HEK293 (cell line): Measurements from ENCODE around the gene PPIC.

ENCODE experiments used
- EGR2 ChIP-seq: fragments of 450-650 bp; formaldehyde crosslinking; IDR thresholded peaks from 2 replicates; pipeline ENCODE4 v1.5.1; 2016; ENCODE audit warnings: low read depth, missing biosample characterization, missing genetic modification characterization
- ZNF404 ChIP-seq: fragments of 450-650 bp; formaldehyde crosslinking; IDR thresholded peaks from 2 replicates; pipeline ENCODE4 v1.5.1; 2017; ENCODE audit warnings: missing biosample characterization, missing genetic modification characterization
- ZNF561 ChIP-seq: fragments of 450-650 bp; IDR thresholded peaks from 2 replicates; pipeline ENCODE4 v1.5.1; 2018; ENCODE audit warnings: missing biosample characterization, missing genetic modification characterization, borderline replicate concordance
- ZSCAN16 ChIP-seq: fragments of 450-650 bp; formaldehyde crosslinking; IDR thresholded peaks from 2 replicates; pipeline ENCODE4 v1.5.1; 2016; ENCODE audit warnings: missing biosample characterization, missing genetic modification characterization
- TF ChIP-seq, protein P1 (sequence below): fragments of 450-650 bp; formaldehyde crosslinking; IDR thresholded peaks from 2 replicates; pipeline ENCODE4 v1.5.1; 2016; ENCODE audit warnings: missing biosample characterization, missing genetic modification characterization
- TF ChIP-seq, protein P2 (sequence below): fragments of 450-650 bp; formaldehyde crosslinking; optimal IDR thresholded peaks from 2 replicates; pipeline ENCODE3; 2016; ENCODE audit warnings: missing biosample characterization, mild to moderate bottlenecking, missing genetic modification characterization

DNA sequence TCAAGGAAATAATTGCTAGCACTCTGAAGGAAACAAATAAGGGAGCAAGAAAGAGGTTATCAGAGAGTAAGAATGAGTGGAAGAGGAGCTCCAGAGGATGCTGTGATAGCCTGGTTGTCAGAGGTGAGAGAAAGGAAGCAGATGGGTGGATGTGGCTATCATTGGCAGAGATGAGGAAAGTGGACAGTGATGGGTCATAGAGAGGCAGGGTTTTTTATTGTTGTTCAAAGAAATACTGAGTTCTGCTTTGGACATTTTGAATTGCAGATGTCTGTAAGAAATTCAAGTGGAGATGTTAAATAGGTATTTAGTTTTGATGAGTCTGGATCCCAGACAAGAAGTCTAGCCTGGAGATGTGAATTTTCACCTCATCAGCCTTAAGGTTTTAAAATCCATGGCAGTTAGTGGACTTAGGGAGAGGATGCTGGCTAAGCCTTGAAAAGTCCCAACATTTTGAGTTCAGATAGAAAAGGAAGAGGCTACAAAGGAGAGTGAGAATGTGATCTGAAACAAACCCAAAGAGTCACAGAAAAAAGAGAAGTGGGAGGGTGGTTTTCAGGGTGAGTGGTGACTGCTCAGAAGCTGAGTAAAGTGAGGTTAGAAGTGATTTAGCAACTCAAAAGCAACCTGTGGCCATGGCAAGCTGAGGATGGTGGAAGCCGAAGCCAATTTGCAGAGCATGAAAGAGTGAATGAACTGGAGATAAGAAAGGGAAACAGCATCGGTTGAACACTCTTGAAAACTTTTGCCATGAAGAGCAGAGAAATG, 50.4 kb downstream of the PPIC start:
- TF ChIP-seq, protein P1, sequence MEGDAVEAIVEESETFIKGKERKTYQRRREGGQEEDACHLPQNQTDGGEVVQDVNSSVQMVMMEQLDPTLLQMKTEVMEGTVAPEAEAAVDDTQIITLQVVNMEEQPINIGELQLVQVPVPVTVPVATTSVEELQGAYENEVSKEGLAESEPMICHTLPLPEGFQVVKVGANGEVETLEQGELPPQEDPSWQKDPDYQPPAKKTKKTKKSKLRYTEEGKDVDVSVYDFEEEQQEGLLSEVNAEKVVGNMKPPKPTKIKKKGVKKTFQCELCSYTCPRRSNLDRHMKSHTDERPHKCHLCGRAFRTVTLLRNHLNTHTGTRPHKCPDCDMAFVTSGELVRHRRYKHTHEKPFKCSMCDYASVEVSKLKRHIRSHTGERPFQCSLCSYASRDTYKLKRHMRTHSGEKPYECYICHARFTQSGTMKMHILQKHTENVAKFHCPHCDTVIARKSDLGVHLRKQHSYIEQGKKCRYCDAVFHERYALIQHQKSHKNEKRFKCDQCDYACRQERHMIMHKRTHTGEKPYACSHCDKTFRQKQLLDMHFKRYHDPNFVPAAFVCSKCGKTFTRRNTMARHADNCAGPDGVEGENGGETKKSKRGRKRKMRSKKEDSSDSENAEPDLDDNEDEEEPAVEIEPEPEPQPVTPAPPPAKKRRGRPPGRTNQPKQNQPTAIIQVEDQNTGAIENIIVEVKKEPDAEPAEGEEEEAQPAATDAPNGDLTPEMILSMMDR (tag by site-specific recombination): no peak
- no peak for TF ChIP-seq ZSCAN16 (tag by site-specific recombination)
- no peak for TF ChIP-seq ZNF561 (tag by site-specific recombination)
- no peak for TF ChIP-seq ZNF404
- TF ChIP-seq EGR2 (tag by site-specific recombination): no peak
- TF ChIP-seq, protein P2, sequence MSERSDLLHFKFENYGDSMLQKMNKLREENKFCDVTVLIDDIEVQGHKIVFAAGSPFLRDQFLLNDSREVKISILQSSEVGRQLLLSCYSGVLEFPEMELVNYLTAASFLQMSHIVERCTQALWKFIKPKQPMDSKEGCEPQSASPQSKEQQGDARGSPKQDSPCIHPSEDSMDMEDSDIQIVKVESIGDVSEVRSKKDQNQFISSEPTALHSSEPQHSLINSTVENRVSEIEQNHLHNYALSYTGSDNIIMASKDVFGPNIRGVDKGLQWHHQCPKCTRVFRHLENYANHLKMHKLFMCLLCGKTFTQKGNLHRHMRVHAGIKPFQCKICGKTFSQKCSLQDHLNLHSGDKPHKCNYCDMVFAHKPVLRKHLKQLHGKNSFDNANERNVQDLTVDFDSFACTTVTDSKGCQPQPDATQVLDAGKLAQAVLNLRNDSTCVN (tag by site-specific recombination): no peak
